Measurements from ENCODE around the gene SCYGR8. TPM values are rescaled to one million over a fixed set of nuclear protein-coding genes. Genes with fewer than 3 reads are reported as not detected.
"Not testable (repeated sequence)": the region's sequence is repeated elsewhere in the genome, so short reads cannot be mapped to it uniquely, and the experiment has no call there.

The SCYGR8 gene
- total RNA-seq, 2 experiments from 2014 or later = not detected

- no peaks in the 10 kb centered on the region for H3K36me3 Mint-ChIP-seq (ENCODE audit: low read depth)
- ChIA-PET CTCF (no interaction called here), POLR2A (no interaction called here)
- H3K4me1 Mint-ChIP-seq (ENCODE audit: low read depth) = no peaks in the 10 kb centered on the region
- no peak overlapping the region for H3K4me3 Mint-ChIP-seq
- no peaks in the 10 kb centered on the region for H3K9me3 Mint-ChIP-seq (ENCODE audit: insufficient read depth)
- DNase-seq (no peak), ATAC-seq (no peak)
- H3K27me3 Mint-ChIP-seq (ENCODE audit: low read depth) = peaks cover 7% of the 10 kb centered on the region
- no peak overlapping the region for H3K27ac Mint-ChIP-seq
These were observed 25.0 kb upstream of the SCYGR8 start for GRCh38 chr2:227720680-227721079.

GRCh38 chr2:227722821-227723220, 22.9 kb upstream of the SCYGR8 start:
- ATAC-seq; H3K27ac Mint-ChIP-seq; DNase-seq; H3K9me3 Mint-ChIP-seq (ENCODE audit: insufficient read depth); CTCF ChIA-PET; H3K36me3 Mint-ChIP-seq (ENCODE audit: low read depth); H3K27me3 Mint-ChIP-seq (ENCODE audit: low read depth); H3K4me1 Mint-ChIP-seq (ENCODE audit: low read depth); H3K4me3 Mint-ChIP-seq; POLR2A ChIA-PET: not testable (repeated sequence)

- no peak within 1 kb of the TSS for H3K27ac Mint-ChIP-seq
- H3K4me1 Mint-ChIP-seq (ENCODE audit: low read depth) = no peaks in the 10 kb centered on the region
- no peaks in the 10 kb centered on the region for H3K36me3 Mint-ChIP-seq (ENCODE audit: low read depth)
- POLR2A ChIA-PET = no interaction called here
- DNase-seq (no peak), ATAC-seq (no peak)
- H3K9me3 Mint-ChIP-seq (ENCODE audit: insufficient read depth) = no peaks in the 10 kb centered on the region
- CTCF ChIA-PET = no interaction called here
- peaks cover 2% of the 10 kb centered on the region for H3K27me3 Mint-ChIP-seq (ENCODE audit: low read depth)
- no peak within 1 kb of the TSS for H3K4me3 Mint-ChIP-seq
These were observed 21.2 kb upstream of the SCYGR8 start, which contains the start of gene SCYGR6 for GRCh38 chr2:227724394-227725039. TSS of gene SCYGR6 (minus strand) at chr2:227724757. CDS start at chr2:227724757, 0 bp downstream.

GRCh38 chr2:227728035-227728434, 17.7 kb upstream of the SCYGR8 start, which contains the start of gene SCYGR7:
TSS of gene SCYGR7 (plus strand) at chr2:227728335. CDS start at chr2:227728335, 0 bp downstream.
- no peak for ATAC-seq
- no peaks in the 10 kb centered on the region for H3K27me3 Mint-ChIP-seq (ENCODE audit: low read depth)
- no peak within 1 kb of the TSS for H3K4me3 Mint-ChIP-seq
- H3K36me3 Mint-ChIP-seq (ENCODE audit: low read depth) = no peaks in the 10 kb centered on the region
- no peaks in the 10 kb centered on the region for H3K4me1 Mint-ChIP-seq (ENCODE audit: low read depth)
- no peak within 1 kb of the TSS for H3K27ac Mint-ChIP-seq
- ChIA-PET CTCF (no interaction called here), POLR2A (no interaction called here)
- H3K9me3 Mint-ChIP-seq (ENCODE audit: insufficient read depth) = no peaks in the 10 kb centered on the region
- no peak for DNase-seq

- H3K4me1 Mint-ChIP-seq (ENCODE audit: low read depth) = no peaks in the 10 kb centered on the region
- POLR2A ChIA-PET = no interaction called here
- no peaks in the 10 kb centered on the region for H3K27me3 Mint-ChIP-seq (ENCODE audit: low read depth)
- no peak overlapping the region for H3K27ac Mint-ChIP-seq
- no peaks in the 10 kb centered on the region for H3K36me3 Mint-ChIP-seq (ENCODE audit: low read depth)
- H3K4me3 Mint-ChIP-seq = no peak overlapping the region
- ATAC-seq = no peak
- DNase-seq = no peak
- CTCF ChIA-PET = no interaction called here
- H3K9me3 Mint-ChIP-seq (ENCODE audit: insufficient read depth) = no peaks in the 10 kb centered on the region
These were observed 6.3 kb upstream of the SCYGR8 start for GRCh38 chr2:227739351-227739750.

- H3K27ac Mint-ChIP-seq; H3K27me3 Mint-ChIP-seq (ENCODE audit: low read depth); CTCF ChIA-PET; H3K4me1 Mint-ChIP-seq (ENCODE audit: low read depth); H3K36me3 Mint-ChIP-seq (ENCODE audit: low read depth); H3K9me3 Mint-ChIP-seq (ENCODE audit: insufficient read depth); ATAC-seq; POLR2A ChIA-PET; DNase-seq; H3K4me3 Mint-ChIP-seq: not testable (repeated sequence)
These were observed 5.0 kb upstream of the SCYGR8 start for GRCh38 chr2:227740705-227741104.

- H3K9me3 Mint-ChIP-seq (ENCODE audit: insufficient read depth) = no peaks in the 10 kb centered on the region
- H3K4me3 Mint-ChIP-seq = no peak overlapping the region
- peaks cover 3% of the 10 kb centered on the region for H3K27me3 Mint-ChIP-seq (ENCODE audit: low read depth)
- no peak overlapping the region for H3K27ac Mint-ChIP-seq
- no peaks in the 10 kb centered on the region for H3K4me1 Mint-ChIP-seq (ENCODE audit: low read depth)
- H3K36me3 Mint-ChIP-seq (ENCODE audit: low read depth) = no peaks in the 10 kb centered on the region
- ATAC-seq = no peak
- ChIA-PET CTCF (no interaction called here), POLR2A (no interaction called here)
- no peak for DNase-seq
These were observed 2.4 kb downstream of the SCYGR8 start for GRCh38 chr2:227748079-227748478.

GRCh38 chr2:227756261-227756660, 10.6 kb downstream of the SCYGR8 start:
- DNase-seq; ATAC-seq; POLR2A ChIA-PET; H3K4me1 Mint-ChIP-seq (ENCODE audit: low read depth); H3K27me3 Mint-ChIP-seq (ENCODE audit: low read depth); H3K9me3 Mint-ChIP-seq (ENCODE audit: insufficient read depth); H3K36me3 Mint-ChIP-seq (ENCODE audit: low read depth); H3K4me3 Mint-ChIP-seq; H3K27ac Mint-ChIP-seq: not testable (repeated sequence)
- CTCF ChIA-PET = interaction anchor here (0.9 to 1.3 kb wide), 2 partner anchors 10 kb away, joined by 3 to 5 read pairs; no protein-coding TSS in a partner anchor

- ATAC-seq = no peak
- Mint-ChIP-seq H3K36me3 (ENCODE audit: low read depth) (no peaks in the 10 kb centered on the region), H3K9me3 (ENCODE audit: insufficient read depth) (no peaks in the 10 kb centered on the region), H3K27me3 (ENCODE audit: low read depth) (no peaks in the 10 kb centered on the region), H3K4me1 (ENCODE audit: low read depth) (no peaks in the 10 kb centered on the region), H3K27ac (no peak overlapping the region), H3K4me3 (no peak overlapping the region)
- POLR2A ChIA-PET = no interaction called here
- CTCF ChIA-PET = no interaction called here
- DNase-seq = no peak
These were observed 13.9 kb downstream of the SCYGR8 start for GRCh38 chr2:227759411-227760118.

GRCh38 chr2:227761740-227762476, 16.2 kb downstream of the SCYGR8 start:
- CTCF ChIA-PET = no interaction called here

GRCh38 chr2:227765788-227766372, 20.2 kb downstream of the SCYGR8 start:
- Mint-ChIP-seq H3K27me3 (ENCODE audit: low read depth) (no peaks in the 10 kb centered on the region), H3K9me3 (ENCODE audit: insufficient read depth) (no peaks in the 10 kb centered on the region), H3K27ac (no peak overlapping the region), H3K4me3 (no peak overlapping the region), H3K4me1 (ENCODE audit: low read depth) (no peaks in the 10 kb centered on the region), H3K36me3 (ENCODE audit: low read depth) (no peaks in the 10 kb centered on the region)
- ChIA-PET CTCF (interaction anchor here (0.6 to 3.8 kb wide), 35 partner anchors 9 to 1773 kb away, joined by 3 to 46 read pairs (median 3); no protein-coding TSS in a partner anchor), POLR2A (no interaction called here)
- DNase-seq (no peak), ATAC-seq (no peak)

More at GRCh38 chr2:227761740-227762476, 16.2 kb downstream of the SCYGR8 start:
- H3K4me3 Mint-ChIP-seq = no peak overlapping the region
- H3K4me1 Mint-ChIP-seq (ENCODE audit: low read depth) = no peaks in the 10 kb centered on the region
- ATAC-seq (no peak), DNase-seq (no peak)
- no peaks in the 10 kb centered on the region for H3K36me3 Mint-ChIP-seq (ENCODE audit: low read depth)
- POLR2A ChIA-PET = no interaction called here
- no peaks in the 10 kb centered on the region for H3K27me3 Mint-ChIP-seq (ENCODE audit: low read depth)
- no peak overlapping the region for H3K27ac Mint-ChIP-seq
- no peaks in the 10 kb centered on the region for H3K9me3 Mint-ChIP-seq (ENCODE audit: insufficient read depth)

Data from activated CD8-positive, alpha-beta T cell treated with anti-CD3 and anti-CD28 coated beads, Interleukin-2, amount 10 ng/mL, durations not matched to agents 7 days and 5 days (primary cell).